Measurements from ENCODE around the gene MEX3B.
"Not testable (repeated sequence)": the region's sequence is repeated elsewhere in the genome, so short reads cannot be mapped to it uniquely, and the experiment has no call there.

Gene MEX3B

GRCh38 chr15:82048811-82049210 is 3.0 kb upstream of the MEX3B start:
- no peak for DNase-seq (ENCODE audit: low spot score)

GRCh38 chr15:82047453-82048400 is 1.9 kb upstream of the MEX3B start:
- DNase-seq (ENCODE audit: low spot score): no peak

DNA sequence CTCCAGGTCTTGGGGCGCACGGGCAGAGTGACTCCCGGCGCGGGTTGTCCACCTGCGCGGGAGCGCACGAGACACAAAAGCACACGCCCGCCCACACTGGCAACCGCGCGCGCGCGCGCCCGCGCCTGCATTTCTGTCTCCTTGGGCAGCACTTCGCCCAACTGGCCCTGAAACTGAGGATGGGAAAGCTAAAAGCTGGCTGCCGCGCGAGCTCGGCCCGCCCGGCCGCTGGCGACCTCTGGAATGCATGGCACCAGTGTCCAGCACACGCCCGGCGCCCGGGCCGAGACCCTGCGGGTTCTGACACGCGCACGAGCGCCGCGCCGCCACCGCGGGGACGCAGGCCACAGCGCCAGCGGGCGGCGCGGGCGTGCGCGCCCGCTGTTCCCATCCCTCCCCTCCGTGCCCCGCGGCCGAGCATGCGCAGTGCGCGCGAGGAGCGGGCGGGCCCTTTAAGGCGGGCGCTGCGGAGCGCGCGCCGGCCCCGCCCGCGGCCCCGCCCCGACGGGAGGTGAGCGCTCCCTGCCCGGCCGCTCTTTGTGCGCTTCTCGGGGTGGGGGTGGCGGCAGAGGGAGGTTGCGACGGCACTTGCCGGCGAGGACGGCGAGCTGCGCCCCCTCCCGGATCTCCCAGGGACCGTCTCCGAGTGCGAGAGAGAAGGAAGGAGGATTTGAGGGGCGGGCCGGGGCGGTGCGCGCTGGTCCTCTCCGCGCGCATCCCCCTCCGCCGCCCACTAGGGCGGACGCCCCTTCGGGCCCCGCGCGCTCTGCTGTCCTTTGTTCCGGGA is 1.0 kb upstream of the MEX3B start:
- peak; percentile 86 for DNase-seq (ENCODE audit: low spot score)

GRCh38 chr15:82045179-82045891 is 483 bp downstream of the MEX3B start:
- DNase-seq (ENCODE audit: low spot score): no peak

DNA sequence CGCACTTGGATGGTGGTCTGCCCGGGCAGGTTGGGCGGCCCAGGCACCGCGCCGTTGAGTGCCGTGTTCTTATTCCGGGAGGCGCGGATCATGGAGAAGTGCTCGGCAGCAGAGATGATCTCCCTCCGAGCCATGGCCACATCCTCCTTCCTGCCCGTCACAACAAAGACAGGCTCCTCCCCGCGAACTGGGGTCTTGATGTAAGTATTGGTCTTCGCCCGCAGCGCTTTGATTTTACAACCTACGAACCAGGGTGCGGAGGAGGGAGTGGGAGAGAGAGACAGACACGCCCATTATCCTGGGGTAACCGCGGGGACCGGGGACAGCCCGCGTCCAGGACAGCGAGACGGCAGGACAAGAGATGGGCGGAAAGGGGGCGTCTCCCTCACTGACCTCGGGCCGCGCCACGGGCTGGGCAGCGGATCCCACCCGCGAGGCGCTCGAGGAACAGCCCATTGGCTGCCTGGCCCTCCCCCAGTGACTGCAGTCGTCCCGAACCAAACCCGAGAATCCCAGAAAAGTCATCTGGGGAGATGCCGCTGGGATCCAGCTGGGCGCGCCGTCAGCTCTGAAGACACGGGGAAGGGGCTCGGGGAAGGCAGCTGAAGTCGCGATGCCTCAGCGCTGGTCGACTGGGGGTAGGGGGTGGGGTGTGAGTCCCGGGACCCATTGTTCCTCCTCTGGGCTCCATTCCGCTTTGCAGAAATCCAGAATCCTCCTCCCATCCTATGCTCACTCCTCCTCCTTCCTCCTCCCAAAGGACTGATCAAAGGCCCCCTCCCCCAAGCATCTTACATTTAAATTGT is 1.2 kb downstream of the MEX3B start:
- no peak for DNase-seq (ENCODE audit: low spot score)

GRCh38 chr15:82043796-82044372 is 1.9 kb downstream of the MEX3B start:
- DNase-seq (ENCODE audit: low spot score): no peak

DNA sequence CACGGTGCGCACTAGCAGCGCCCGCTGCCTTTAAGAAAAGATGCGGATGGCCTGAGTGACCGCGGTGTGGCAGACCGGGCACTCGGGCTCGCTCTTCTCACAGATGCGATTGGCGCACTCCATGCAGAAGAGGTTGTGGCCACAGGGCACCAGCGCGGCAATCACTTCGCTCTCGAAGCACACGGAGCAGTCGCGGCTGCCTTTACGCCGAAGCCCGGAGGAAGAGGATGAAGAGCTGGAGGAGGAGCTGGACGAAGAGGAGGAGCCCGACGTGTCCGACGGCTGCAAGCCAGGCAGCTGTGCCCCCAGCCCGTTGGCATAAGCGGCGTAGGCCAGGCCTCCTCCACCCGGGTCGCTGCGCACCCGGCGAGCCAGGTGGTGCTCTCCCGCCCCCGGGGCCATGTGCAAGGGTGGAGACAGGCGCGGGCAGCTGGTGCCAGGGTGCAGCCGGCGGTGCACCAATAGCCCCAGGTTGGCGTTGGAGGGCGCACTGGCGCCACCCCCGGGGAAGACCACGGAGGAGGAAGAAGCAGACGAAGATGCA is 2.6 kb downstream of the MEX3B start:
- DNase-seq (ENCODE audit: low spot score): no peak

DNA sequence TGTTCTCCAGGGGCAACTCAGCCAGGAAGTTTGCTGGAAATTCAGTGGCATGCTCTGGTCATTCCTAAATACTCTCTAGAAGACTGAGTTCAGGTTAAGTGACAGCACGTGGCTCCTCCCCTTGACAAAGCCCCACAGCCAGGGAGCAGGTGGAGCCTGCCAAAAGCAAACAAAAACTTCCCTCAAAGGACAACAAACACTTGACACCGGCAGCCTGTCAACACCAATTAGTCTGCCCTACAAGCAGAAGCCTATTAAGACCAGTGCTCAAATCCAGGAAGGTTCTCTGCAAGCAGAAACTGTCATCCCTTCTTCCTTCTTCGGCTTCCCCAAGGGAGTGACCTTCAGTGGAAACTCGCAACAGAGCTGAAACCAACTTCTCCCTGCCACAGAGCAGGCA is 5.0 kb downstream of the MEX3B start:
- no peak for DNase-seq (ENCODE audit: low spot score)

DNA sequence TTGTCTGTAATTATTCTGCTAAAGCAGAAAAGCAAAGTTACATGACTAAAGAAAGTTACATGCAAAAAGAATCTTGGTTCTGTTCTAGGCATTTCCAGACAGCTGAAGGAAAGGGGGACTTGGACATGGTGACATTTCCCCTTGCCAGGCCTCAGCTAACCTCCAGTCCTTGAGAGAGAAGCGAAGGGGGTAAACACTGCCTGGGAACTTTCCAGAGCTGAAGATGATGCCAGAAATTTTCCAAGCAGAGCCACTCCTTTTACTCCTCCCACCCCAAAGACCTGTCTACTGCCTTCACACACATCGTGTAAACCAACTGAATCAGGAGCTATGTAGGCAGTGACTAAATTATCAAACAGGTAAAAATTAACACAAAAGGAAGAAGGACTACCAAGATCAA is 5.4 kb downstream of the MEX3B start:
- no peak for DNase-seq (ENCODE audit: low spot score)

DNA sequence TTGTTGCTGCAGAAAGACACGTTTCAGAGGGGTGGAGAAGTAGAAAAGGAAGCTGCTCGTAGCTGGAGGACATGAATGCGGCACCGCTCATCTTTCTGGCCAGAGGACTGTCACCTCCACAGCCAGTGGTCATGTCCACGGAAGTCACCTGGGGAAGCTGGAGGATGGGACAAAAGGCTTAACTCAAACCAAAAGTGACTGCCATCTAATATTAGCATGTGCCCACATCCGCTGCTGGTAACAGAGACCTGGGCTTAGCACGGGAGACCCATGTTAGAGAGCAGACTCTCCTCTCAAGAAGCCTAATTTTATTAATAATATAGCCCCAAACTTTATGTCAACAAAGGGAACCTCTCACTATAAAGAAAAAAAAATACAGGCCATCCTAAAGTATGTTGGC is 5.9 kb downstream of the MEX3B start:
- DNase-seq (ENCODE audit: low spot score): no peak

- no peak for DNase-seq (ENCODE audit: low spot score)
Measured at GRCh38 chr15:82036461-82036860, 9.4 kb downstream of the MEX3B start.

GRCh38 chr15:82031871-82032270 is 13.9 kb downstream of the MEX3B start:
- no peak for DNase-seq (ENCODE audit: low spot score)

GRCh38 chr15:82030176-82030575 is 15.6 kb downstream of the MEX3B start:
- no peak for DNase-seq (ENCODE audit: low spot score)

GRCh38 chr15:82028163-82028562 is 17.7 kb downstream of the MEX3B start:
- not testable (repeated sequence) for DNase-seq (ENCODE audit: low spot score)

- no peak for DNase-seq (ENCODE audit: low spot score)
Measured at GRCh38 chr15:82021992-82022391, 23.8 kb downstream of the MEX3B start.

DNA sequence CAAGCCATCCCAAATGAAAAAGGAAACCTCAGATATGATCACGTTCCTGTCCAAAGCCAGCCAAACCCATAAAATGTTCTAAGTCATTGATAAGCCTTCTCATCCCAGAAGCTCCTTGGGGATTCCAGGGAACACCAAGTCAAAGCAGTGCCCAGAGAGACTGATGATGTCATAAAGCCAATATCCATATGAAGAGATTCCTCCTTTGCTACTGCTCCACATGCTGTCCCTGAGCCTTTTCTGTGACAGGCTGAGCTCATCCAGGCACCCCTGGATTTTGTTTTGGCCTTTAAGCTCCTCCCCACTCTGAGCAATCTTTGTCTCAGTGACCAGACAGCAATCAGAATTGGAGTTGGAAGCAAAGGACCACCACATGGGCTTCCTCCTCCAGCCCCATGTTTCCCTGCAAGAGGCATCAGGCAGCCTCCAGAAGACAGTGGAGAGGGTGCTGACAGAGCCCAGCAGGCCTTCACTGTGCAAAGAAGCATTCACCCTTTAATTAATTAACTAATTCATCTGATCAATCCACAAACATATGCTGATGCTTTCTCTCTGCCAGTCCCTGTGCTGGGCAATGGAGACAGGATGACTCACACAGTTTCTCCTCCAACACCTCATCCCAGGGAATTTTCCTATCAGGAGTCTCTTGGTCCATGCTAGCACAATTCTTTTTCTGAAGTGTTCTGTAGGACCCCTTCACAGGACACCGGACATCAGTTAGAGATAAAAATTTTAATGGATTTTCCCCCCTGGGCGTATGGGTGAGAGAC is 25.0 kb downstream of the MEX3B start:
- no peak for DNase-seq (ENCODE audit: low spot score)

DNA sequence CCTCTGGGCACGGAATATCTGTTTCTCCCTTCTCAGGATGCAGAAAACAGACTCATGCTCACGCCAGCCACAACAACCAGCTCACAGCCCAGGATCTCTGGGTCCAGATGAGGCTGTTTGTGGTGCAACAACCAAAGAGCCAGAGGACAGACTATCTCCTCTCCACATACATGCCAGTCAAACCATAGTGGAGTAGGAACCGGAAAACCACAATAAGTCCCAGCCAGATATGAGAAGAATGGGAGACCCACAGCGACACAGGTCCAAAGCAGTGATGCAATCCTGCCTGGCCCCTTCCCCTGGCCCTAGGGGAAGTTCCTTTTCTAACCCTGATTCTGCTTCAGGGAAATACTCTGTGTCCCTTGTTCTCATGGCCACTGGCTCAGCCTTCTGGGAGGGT is 27.6 kb downstream of the MEX3B start:
- DNase-seq (ENCODE audit: low spot score): no peak

DNA sequence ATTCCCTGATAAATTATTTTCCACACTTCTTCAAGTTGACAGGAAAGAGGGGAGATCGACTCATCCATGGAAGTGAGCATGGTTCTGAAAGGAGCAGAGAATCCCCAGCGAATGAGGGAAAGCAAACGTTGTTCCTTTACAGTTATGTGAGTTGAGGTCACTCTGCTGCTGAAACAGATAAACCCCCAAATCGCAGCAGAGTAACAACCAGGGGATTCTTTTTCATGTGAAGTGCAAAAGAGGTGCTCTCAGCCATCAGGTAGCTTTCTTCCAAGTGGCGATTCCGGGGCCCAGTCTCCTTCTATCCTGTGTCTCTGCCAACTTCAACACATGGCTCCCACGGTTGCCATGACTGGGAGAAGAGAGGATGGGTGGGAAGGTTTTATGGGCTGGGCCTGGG is 28.2 kb downstream of the MEX3B start:
- no peak for DNase-seq (ENCODE audit: low spot score)

DNA sequence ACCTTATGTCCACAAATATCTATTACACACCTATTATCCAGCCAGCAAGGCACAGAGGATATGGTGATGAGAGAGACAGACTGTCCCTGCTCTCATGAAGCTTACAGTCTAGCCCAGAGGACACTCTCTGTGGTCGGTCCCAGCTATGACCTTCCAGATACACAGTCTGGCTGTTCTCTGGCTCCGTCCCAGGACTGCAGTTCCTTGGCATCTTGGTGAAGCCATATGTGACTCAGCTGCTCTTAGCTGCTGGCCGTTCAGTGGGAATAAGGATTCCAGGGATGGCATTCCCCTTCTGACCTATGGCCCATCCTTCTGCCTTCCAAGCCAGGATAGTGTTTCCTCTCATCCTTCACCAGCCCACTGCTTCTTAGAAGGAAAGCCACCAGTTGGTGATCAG is 30.8 kb downstream of the MEX3B start:
- DNase-seq (ENCODE audit: low spot score): no peak

DNA sequence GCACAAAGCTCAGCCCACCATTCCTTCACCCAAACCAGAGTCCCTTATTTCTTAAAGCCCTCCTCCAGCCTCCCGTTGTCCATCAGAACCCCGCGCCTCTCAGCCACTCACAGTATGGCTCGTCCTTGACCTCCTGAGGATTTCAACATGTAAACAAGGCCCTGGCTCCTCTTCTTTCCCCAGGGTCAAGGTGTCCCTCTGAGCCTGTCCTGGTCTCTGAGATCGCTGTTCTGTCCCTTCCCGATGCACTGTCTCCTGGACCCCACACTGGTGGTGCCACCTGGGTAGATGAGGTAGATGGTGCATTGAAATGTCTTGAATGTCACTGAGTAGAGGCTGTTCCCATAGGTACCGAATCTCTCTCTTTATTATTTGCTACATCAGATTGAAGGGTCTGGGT is 32.9 kb downstream of the MEX3B start:
- DNase-seq (ENCODE audit: low spot score): no peak

Data from CD4-positive, alpha-beta T cell treated with Interleukin-15 for 4 hours (primary cell).